Hepatocyte (in vitro differentiated cells): Measurements from ENCODE around the gene ZNF432. TPM values are rescaled to one million over a fixed set of nuclear protein-coding genes. Genes with fewer than 3 reads are reported as not detected.
A peak's percentile ranks its signal among the peaks of the same experiment; 100 is the strongest.

ENCODE experiments used
- DNase-seq: peaks from one replicate; pipeline ENCODE4 v3.0.0-alpha.2; 2016; ENCODE audit warnings: low spot score
- H2AFZ ChIP-seq: fragments of 200-600 bp; sonication (generic); 2 replicates; pipeline ENCODE4 v1.6.0; 2016; ENCODE audit warnings: antibody characterized with exemption, mild to moderate bottlenecking
- H3K27ac ChIP-seq: fragments of 200-600 bp; sonication (generic); 2 replicates; pipeline ENCODE4 v1.5.1; 2016; ENCODE audit warnings: mild to moderate bottlenecking
- H3K27me3 ChIP-seq: fragments of 200-600 bp; sonication (generic); 2 replicates; pipeline ENCODE4 v1.6.1; 2016
- H3K36me3 ChIP-seq: fragments of 200-600 bp; sonication (generic); replicated peaks from 2 replicates; pipeline ENCODE4 v1.5.1; 2016; ENCODE audit warnings: low read depth; ENCODE audit not compliant: insufficient read depth
- H3K4me1 ChIP-seq: fragments of 200-600 bp; sonication (generic); 2 replicates; pipeline ENCODE4 v1.5.1; 2016; ENCODE audit warnings: mild to moderate bottlenecking, moderate library complexity; ENCODE audit not compliant: insufficient read depth
- H3K4me2 ChIP-seq: fragments of 200-600 bp; sonication (generic); 2 replicates; pipeline ENCODE4 v1.6.0; 2016
- H3K4me3 ChIP-seq: fragments of 200-600 bp; sonication (generic); 2 replicates; pipeline ENCODE4 v1.5.1; 2016; ENCODE audit warnings: mild to moderate bottlenecking
- H3K79me2 ChIP-seq: fragments of 200-600 bp; sonication (generic); 2 replicates; pipeline ENCODE4 v1.6.0; 2017; ENCODE audit warnings: mild to moderate bottlenecking
- H3K9me2 ChIP-seq: fragments of 200-600 bp; sonication (generic); replicated peaks from 2 replicates; pipeline ENCODE4 v1.6.0; 2017; ENCODE audit warnings: mild to moderate bottlenecking; ENCODE audit not compliant: insufficient read depth
- H3K9me3 ChIP-seq: fragments of 200-600 bp; sonication (generic); 2 replicates; pipeline ENCODE4 v1.5.1; 2016; ENCODE audit warnings: low read depth, mild to moderate bottlenecking
- H4K20me1 ChIP-seq: fragments of 200-600 bp; sonication (generic); 2 replicates; pipeline ENCODE4 v1.6.0; 2016; ENCODE audit warnings: mild to moderate bottlenecking; ENCODE audit not compliant: insufficient read depth, poor library complexity, severe bottlenecking
- EZH2 ChIP-seq: fragments of 200-600 bp; sonication (generic); IDR thresholded peaks from 2 replicates; pipeline ENCODE4 v1.6.1; 2016; ENCODE audit warnings: antibody characterized with exemption, mild to moderate bottlenecking, borderline replicate concordance
- EZH2phosphoT487 ChIP-seq: fragments of 200-600 bp; sonication (generic); IDR thresholded peaks from one replicate; pipeline ENCODE4 v1.6.1; 2018; ENCODE audit warnings: antibody characterized with exemption, mild to moderate bottlenecking, low read depth, moderate library complexity; ENCODE audit not compliant: unreplicated experiment, severe bottlenecking
- WGBS: methylation state at CpG from one replicate; pipeline ENCODE4 v1.1.6; 2016; ENCODE audit warnings: low lambda C conversion rate; ENCODE audit errors: missing lambda C conversion rate; 5-methylcytosine and 5-hydroxymethylcytosine counted together
- polyA plus RNA-seq: library from polyadenylated mRNA; unstranded; fragments of >200 nt; fragmentation: Nextera tagmentation; extraction: Ambion mirVana; gene quantifications from 2 replicates; pipeline ENCODE4 v1.2.1, GENCODE V29; 2016
- total RNA-seq: library from RNA; depleted of rRNA; stranded (reverse); fragments of >200 nt; gene quantifications from 2 replicates; pipeline ENCODE4 v1.2.3, GENCODE V29; 2014
- TF ChIP-seq, protein P1 (sequence below): fragments of 200-600 bp; sonication (generic); IDR thresholded peaks from 2 replicates; pipeline ENCODE4 v1.5.1; 2016; ENCODE audit warnings: antibody characterized with exemption, mild to moderate bottlenecking; ENCODE audit not compliant: poor library complexity

Gene ZNF432
- total and polyA plus RNA-seq, 2 experiments from 2014 or later = 3.4 to 10.1 TPM

DNA sequence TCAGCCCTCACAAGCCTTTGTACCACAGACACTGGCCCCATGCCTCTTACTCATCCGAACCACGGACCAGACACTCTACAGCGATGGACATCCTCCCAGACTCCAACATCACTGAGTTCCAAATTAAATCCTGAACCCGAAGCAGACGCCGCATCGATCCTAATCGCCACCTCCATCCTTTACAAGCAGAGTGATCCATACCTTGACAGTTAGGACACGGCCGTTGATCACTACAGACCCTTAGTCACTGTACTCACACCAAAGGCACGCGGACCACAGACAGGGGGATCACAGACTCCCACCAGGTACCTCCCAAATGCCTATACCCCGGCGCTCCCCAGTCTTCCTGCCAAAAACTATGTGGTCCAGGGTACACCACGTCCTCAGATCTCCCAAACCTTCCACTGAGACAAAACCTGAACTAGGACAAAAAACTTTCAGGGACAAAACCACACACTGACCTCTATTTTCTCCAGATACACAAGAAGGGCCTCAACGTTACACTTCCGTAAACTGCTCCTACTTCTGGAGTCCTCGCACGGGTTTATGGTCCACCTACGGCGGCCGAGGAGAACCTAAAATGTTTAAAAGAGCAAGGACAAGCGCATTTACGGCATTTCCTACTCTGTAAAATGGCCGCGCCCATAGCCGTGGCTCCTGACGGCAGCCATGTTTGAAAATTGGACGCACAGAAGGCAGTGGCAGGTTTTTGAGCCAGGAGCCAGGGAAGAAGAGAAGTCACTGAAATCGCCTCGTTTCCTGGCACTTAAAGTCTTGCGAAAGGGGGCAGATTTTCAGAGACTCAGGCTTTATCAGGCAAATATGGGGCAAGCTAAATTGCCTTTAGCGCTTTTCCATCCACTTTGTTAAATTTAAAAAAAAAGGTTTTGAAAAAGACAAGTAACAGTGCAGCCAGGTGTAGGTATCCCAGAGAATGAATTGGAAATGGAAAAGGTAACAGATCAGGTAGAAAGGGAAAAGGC, 62.0 kb downstream of the ZNF432 start, which contains the start of gene ZNF350:
Gene ZNF350, minus strand, starts transcription at position 532 of the 983 bp plus-strand sequence. CDS start 12,480 bp downstream, outside the sequence.
- DNase-seq = peak; percentile 85
- Histone ChIP-seq H3K9me3 (peaks cover 7% of the 10 kb centered on the region), H3K79me2 (peaks cover 27% of the 10 kb centered on the region), H3K36me3 (no peaks in the 10 kb centered on the region), H2AFZ (peak within 1 kb of the TSS; percentile 58), H3K4me2 (peak within 1 kb of the TSS; percentile 78), H3K27me3 (no peaks in the 10 kb centered on the region), H3K4me1 (no peaks in the 10 kb centered on the region), H3K9me2 (no peaks in the 10 kb centered on the region), H3K4me3 (peak within 1 kb of the TSS; percentile 30), H3K27ac (peak within 1 kb of the TSS; percentile 43), H4K20me1 (no peaks in the 10 kb centered on the region)
- 57% methylated on average over 33 of the region's 33 CpGs for WGBS
- no peak for TF ChIP-seq EZH2phosphoT487
- TF ChIP-seq EZH2 = no peak
- TF ChIP-seq, protein P1, sequence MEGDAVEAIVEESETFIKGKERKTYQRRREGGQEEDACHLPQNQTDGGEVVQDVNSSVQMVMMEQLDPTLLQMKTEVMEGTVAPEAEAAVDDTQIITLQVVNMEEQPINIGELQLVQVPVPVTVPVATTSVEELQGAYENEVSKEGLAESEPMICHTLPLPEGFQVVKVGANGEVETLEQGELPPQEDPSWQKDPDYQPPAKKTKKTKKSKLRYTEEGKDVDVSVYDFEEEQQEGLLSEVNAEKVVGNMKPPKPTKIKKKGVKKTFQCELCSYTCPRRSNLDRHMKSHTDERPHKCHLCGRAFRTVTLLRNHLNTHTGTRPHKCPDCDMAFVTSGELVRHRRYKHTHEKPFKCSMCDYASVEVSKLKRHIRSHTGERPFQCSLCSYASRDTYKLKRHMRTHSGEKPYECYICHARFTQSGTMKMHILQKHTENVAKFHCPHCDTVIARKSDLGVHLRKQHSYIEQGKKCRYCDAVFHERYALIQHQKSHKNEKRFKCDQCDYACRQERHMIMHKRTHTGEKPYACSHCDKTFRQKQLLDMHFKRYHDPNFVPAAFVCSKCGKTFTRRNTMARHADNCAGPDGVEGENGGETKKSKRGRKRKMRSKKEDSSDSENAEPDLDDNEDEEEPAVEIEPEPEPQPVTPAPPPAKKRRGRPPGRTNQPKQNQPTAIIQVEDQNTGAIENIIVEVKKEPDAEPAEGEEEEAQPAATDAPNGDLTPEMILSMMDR = no peak

DNA sequence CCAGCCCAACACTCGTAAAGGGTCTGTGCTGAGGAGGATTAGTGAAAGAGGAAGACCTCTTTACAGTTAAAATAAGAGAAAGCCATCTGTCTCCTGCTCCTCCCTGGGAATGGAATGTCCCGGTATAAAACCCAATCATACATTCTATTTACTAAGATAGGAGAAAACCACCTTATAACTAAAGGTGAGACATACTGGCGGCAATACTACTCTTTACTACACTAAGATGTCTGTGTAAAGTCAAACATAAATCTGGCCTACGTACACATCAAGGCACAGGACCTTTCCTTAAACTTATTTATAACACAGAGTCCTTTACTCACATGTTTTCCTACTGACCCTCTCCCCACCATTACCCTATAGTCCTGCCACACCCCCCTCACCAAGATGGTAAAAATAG, 65.3 kb downstream of the ZNF432 start:
- Histone ChIP-seq H2AFZ (no peak overlapping the region), H3K79me2 (peaks cover 29% of the 10 kb centered on the region), H4K20me1 (no peaks in the 10 kb centered on the region), H3K9me3 (peaks cover 20% of the 10 kb centered on the region), H3K27me3 (no peaks in the 10 kb centered on the region), H3K4me2 (no peak overlapping the region), H3K27ac (no peak overlapping the region), H3K4me1 (no peaks in the 10 kb centered on the region), H3K9me2 (no peaks in the 10 kb centered on the region), H3K4me3 (no peak overlapping the region), H3K36me3 (no peaks in the 10 kb centered on the region)
- WGBS = 81% methylated on average over 4 of the region's 4 CpGs
- no peak for DNase-seq
- TF ChIP-seq EZH2 (no peak), EZH2phosphoT487 (no peak)
- TF ChIP-seq, protein P1 = no peak

Other genes with a start within 250 kb of the ZNF432 start
- gene ZNF577, start 160.9 kb downstream of the ZNF432 start, total RNA-seq = 10.4 and 16.3 TPM in 2 replicates
- gene ZNF577, start 160.9 kb downstream of the ZNF432 start, polyA plus RNA-seq = 7.4 and 11.1 TPM in 2 replicates
- gene ZNF649, start 143.8 kb downstream of the ZNF432 start, total RNA-seq = 13.6 and 16.0 TPM in 2 replicates
- 4.9 and 8.6 TPM in 2 replicates for gene ZNF649, start 143.8 kb downstream of the ZNF432 start, polyA plus RNA-seq
- gene ZNF613, start 121.4 kb downstream of the ZNF432 start, total RNA-seq = 4.3 and 6.5 TPM in 2 replicates
- 3.8 and 5.2 TPM in 2 replicates for gene ZNF613, start 121.4 kb downstream of the ZNF432 start, polyA plus RNA-seq
- gene ZNF350, start 62.0 kb downstream of the ZNF432 start, total RNA-seq = 3.5 and 4.3 TPM in 2 replicates
- gene ZNF350, start 62.0 kb downstream of the ZNF432 start, polyA plus RNA-seq = 3.1 and 5.0 TPM in 2 replicates
- 11.6 and 17.6 TPM in 2 replicates for gene ZNF615, start 40.6 kb downstream of the ZNF432 start, total RNA-seq
- 3.4 and 4.9 TPM in 2 replicates for gene ZNF615, start 40.6 kb downstream of the ZNF432 start, polyA plus RNA-seq
- 10.7 and 10.8 TPM in 2 replicates for gene ZNF614, start 20.5 kb downstream of the ZNF432 start, total RNA-seq
- 4.2 and 5.5 TPM in 2 replicates for gene ZNF614, start 20.5 kb downstream of the ZNF432 start, polyA plus RNA-seq
- 21.8 and 22.7 TPM in 2 replicates for gene ZNF841, start 46.9 kb upstream of the ZNF432 start, total RNA-seq
- gene ZNF841, start 46.9 kb upstream of the ZNF432 start, polyA plus RNA-seq = 4.1 and 5.2 TPM in 2 replicates
- gene ZNF616, start 91.1 kb upstream of the ZNF432 start, total RNA-seq = 9.1 and 10.7 TPM in 2 replicates
- gene ZNF616, start 91.1 kb upstream of the ZNF432 start, polyA plus RNA-seq = 4.6 and 7.8 TPM in 2 replicates
- gene ZNF836, start 122.8 kb upstream of the ZNF432 start, total RNA-seq = 4.3 and 9.4 TPM in 2 replicates
- gene ZNF836, start 122.8 kb upstream of the ZNF432 start, polyA plus RNA-seq = 2.9 and 4.4 TPM in 2 replicates
- 171 and 181 TPM in 2 replicates for gene PPP2R1A, start 141.2 kb upstream of the ZNF432 start, total RNA-seq
- 283 and 304 TPM in 2 replicates for gene PPP2R1A, start 141.2 kb upstream of the ZNF432 start, polyA plus RNA-seq
- 8.3 and 11.4 TPM in 2 replicates for gene ZNF766, start 220.7 kb upstream of the ZNF432 start, total RNA-seq
- 11.6 and 13.1 TPM in 2 replicates for gene ZNF766, start 220.7 kb upstream of the ZNF432 start, polyA plus RNA-seq
- gene ZNF480, start 248.3 kb upstream of the ZNF432 start, total RNA-seq = 8.7 and 10.5 TPM in 2 replicates
- gene ZNF480, start 248.3 kb upstream of the ZNF432 start, polyA plus RNA-seq = 16.1 and 17.9 TPM in 2 replicates